OCI-LY7 (cell line): ENCODE results near the gene ADD1. TPM values are rescaled to one million over a fixed set of nuclear protein-coding genes. Genes with fewer than 3 reads are reported as not detected.

Experiments
- BruUV-seq: library from RNA; stranded (reverse); fragments of 400-500 nt; replicated peaks from 2 replicates; lab custom pipeline; 2021; lab: Mats Ljungman, UMichigan
- CTCF ChIA-PET: fragments of 300-600 bp; sonication (Branson Sonifier 250); formaldehyde crosslinking; loops from one replicate; lab custom pipeline; 2022; ENCODE audit warnings: antibody characterized with exemption; ENCODE audit not compliant: unreplicated experiment; lab: Charles Lee
- POLR2A ChIA-PET: fragments of 300-600 bp; sonication (Branson Sonifier 250); formaldehyde crosslinking; loops from one replicate; lab custom pipeline; 2022; ENCODE audit warnings: antibody characterized with exemption; lab: Charles Lee
- DNase-seq: peaks from one replicate; pipeline ENCODE4 v3.0.0-alpha.2; 2015; ENCODE audit warnings: low spot score
- H2AFZ ChIP-seq: fragments of 200-600 bp; sonication (generic), shearing (Covaris generic); 2 replicates; pipeline ENCODE4 v1.6.1; 2014; ENCODE audit warnings: mild to moderate bottlenecking, antibody characterized with exemption, low read length, moderate library complexity
- H3K27ac ChIP-seq: fragments of 200-600 bp; sonication (generic); 2 replicates; pipeline ENCODE4 v1.5.1; 2014; ENCODE audit warnings: mixed run types, low read depth, mild to moderate bottlenecking, moderate library complexity, low read length, inconsistent platforms; ENCODE audit not compliant: poor library complexity, severe bottlenecking
- H3K36me3 ChIP-seq: fragments of 200-600 bp; sonication (generic); 2 replicates; pipeline ENCODE4 v1.6.1; 2014; ENCODE audit warnings: mild to moderate bottlenecking, antibody characterized with exemption, low read length, moderate library complexity, mixed read lengths; ENCODE audit not compliant: insufficient read depth
- H3K4me1 ChIP-seq: fragments of 200-600 bp; sonication (generic); 2 replicates; pipeline ENCODE4 v1.5.1; 2014; ENCODE audit warnings: mild to moderate bottlenecking, low read length; ENCODE audit not compliant: insufficient read depth, poor library complexity, severe bottlenecking
- H3K4me2 ChIP-seq: fragments of 200-600 bp; sonication (generic); 2 replicates; pipeline ENCODE4 v1.6.1; 2014; ENCODE audit warnings: mild to moderate bottlenecking, low read length
- H3K4me3 ChIP-seq: fragments of 200-600 bp; sonication (generic); 2 replicates; pipeline ENCODE4 v1.5.1; 2014; ENCODE audit warnings: mild to moderate bottlenecking, low read depth, low read length; ENCODE audit not compliant: poor library complexity, severe bottlenecking
- H3K79me2 ChIP-seq: fragments of 200-600 bp; sonication (generic); 2 replicates; pipeline ENCODE4 v1.6.1; 2016; ENCODE audit warnings: low read depth, mild to moderate bottlenecking, low read length, moderate library complexity, mixed read lengths; ENCODE audit not compliant: insufficient read depth
- H3K9me2 ChIP-seq: fragments of 200-600 bp; sonication (generic); 2 replicates; pipeline ENCODE4 v1.6.1; 2016; ENCODE audit warnings: mild to moderate bottlenecking, low read length, mixed read lengths; ENCODE audit not compliant: insufficient read depth
- H3K9me3 ChIP-seq: fragments of 200-600 bp; sonication (generic); 2 replicates; pipeline ENCODE4 v1.6.1; 2014; ENCODE audit warnings: mild to moderate bottlenecking, mixed run types, low read length, mixed read lengths
- H4K20me1 ChIP-seq: fragments of 200-600 bp; sonication (generic); 2 replicates; pipeline ENCODE4 v1.6.1; 2014; ENCODE audit warnings: mild to moderate bottlenecking, antibody characterized with exemption, low read length, moderate library complexity, mixed read lengths; ENCODE audit not compliant: insufficient read depth
- EZH2phosphoT487 ChIP-seq: fragments of 200-600 bp; sonication (generic); IDR thresholded peaks from 2 replicates; pipeline ENCODE4 v1.6.1; 2018; ENCODE audit warnings: low read depth, borderline replicate concordance, mild to moderate bottlenecking, mixed run types, antibody characterized with exemption, low read length, moderate library complexity, mixed read lengths
- intact Hi-C: fragments of 100-400 bp; cut with micrococcal nuclease; formaldehyde crosslinking; loops from one replicate; pipeline ENCODE4 v1.10.0; 2022; ENCODE audit not compliant: unreplicated experiment
- total RNA-seq, 2 experiments: library from RNA; depleted of rRNA in 1 of 2; stranded (reverse); fragments of >200 nt in 1 of 2; shearing (Covaris generic) in 1 of 2; gene quantifications; 2 replicates each; pipeline ENCODE4 v1.2.3, GENCODE V29; 2014 to 2022
- TF ChIP-seq, protein P1 (sequence below): fragments of 200-600 bp; sonication (generic); conservative IDR thresholded peaks from 2 replicates; pipeline ENCODE4 v1.5.1; 2014; ENCODE audit warnings: mild to moderate bottlenecking, antibody characterized with exemption, low read length, moderate library complexity, mixed read lengths

Gene ADD1
- total RNA-seq, 2 experiments from 2014 or later, result 85.3 to 108 TPM

DNA sequence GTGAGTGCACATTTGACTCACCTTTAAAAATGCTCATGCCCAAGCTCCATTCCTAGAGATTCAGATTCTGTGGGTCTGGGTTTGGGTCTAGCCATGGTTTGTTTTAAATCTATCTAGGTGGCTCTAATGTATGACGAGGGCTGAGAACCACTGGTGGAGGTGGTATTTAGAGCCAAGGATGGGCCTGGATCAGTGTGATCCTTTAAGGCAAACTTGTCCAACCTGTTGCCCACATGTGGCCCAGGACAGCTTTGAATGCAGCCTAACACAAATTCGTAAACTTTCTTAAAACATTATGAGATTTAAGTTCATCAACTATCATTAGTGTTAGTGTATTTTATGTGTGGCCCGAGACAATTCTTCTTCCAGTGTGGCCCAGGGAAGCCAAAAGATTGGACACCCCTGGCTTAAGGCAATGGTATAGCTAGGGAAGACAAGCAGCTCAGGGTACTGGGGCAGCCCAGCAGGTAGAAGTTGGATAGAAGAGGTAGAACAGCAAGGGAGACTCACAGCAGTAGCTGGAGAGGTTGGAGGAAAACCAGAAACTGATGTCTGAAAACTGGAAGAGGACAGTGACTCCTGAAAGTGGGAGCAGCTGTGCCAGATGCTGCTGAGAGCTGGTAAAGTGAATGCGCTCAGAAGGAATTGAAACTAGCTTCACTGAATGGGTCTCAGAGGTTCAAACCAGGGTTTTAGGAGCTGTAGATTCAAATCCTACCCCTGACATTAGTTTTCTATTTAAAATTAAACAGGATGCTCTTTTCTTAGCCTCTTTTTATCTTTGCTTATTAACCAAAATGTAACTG lies 18.2 kb downstream of the ADD1 start:
- Histone ChIP-seq H3K4me3 (no peak overlapping the region), H3K4me1 (peaks cover 30% of the 10 kb centered on the region), H3K79me2 (no peaks in the 10 kb centered on the region; the same call in 1 of the 2 replicates), H4K20me1 (peaks cover 21% of the 10 kb centered on the region), H3K9me2 (no peaks in the 10 kb centered on the region), H3K4me2 (no peak overlapping the region), H3K9me3 (no peaks in the 10 kb centered on the region; the same call in 1 of the 2 replicates), H3K36me3 (no peaks in the 10 kb centered on the region), H2AFZ (no peak overlapping the region), H3K27ac (no peak overlapping the region)
- CTCF ChIA-PET, result no interaction called here
- POLR2A ChIA-PET, result interaction anchor here (0.6 to 1.8 kb wide), 6 partner anchors 14 to 135 kb away, joined by 3 to 5 read pairs (median 4); no protein-coding TSS in a partner anchor
- TF ChIP-seq, protein P1, sequence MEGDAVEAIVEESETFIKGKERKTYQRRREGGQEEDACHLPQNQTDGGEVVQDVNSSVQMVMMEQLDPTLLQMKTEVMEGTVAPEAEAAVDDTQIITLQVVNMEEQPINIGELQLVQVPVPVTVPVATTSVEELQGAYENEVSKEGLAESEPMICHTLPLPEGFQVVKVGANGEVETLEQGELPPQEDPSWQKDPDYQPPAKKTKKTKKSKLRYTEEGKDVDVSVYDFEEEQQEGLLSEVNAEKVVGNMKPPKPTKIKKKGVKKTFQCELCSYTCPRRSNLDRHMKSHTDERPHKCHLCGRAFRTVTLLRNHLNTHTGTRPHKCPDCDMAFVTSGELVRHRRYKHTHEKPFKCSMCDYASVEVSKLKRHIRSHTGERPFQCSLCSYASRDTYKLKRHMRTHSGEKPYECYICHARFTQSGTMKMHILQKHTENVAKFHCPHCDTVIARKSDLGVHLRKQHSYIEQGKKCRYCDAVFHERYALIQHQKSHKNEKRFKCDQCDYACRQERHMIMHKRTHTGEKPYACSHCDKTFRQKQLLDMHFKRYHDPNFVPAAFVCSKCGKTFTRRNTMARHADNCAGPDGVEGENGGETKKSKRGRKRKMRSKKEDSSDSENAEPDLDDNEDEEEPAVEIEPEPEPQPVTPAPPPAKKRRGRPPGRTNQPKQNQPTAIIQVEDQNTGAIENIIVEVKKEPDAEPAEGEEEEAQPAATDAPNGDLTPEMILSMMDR, result no peak
- TF ChIP-seq EZH2phosphoT487, result no peak
- no peak for DNase-seq
- no TSS peak for BruUV-seq
- intact Hi-C loops, result no loop called here

DNA sequence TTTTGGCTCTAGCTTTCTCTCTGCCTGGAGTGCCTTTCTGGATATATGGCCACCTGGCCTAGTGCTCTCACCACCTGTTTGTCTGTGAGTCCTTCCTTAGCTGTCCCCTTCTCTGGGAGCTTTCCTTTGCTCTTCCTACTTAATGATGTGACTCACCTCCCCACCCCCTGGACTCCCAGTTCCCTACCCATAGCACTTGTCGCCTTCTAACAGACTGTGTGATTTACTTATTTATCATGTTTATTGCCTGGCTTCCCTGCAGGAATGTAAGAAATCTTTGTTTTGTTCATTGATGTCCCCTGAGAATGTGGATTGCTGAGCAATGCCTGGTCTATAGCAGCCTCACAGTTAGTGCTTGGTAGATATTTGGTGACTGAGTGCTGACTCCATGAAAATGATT lies 18.9 kb downstream of the ADD1 start:
- Histone ChIP-seq H3K4me3 (no peak overlapping the region), H4K20me1 (peaks cover 21% of the 10 kb centered on the region), H3K27ac (no peak overlapping the region), H3K4me2 (no peak overlapping the region), H2AFZ (no peak overlapping the region), H3K36me3 (no peaks in the 10 kb centered on the region), H3K79me2 (no peaks in the 10 kb centered on the region; the same call in 1 of the 2 replicates), H3K4me1 (peaks cover 30% of the 10 kb centered on the region), H3K9me3 (no peaks in the 10 kb centered on the region; the same call in 1 of the 2 replicates), H3K9me2 (no peaks in the 10 kb centered on the region)
- intact Hi-C loops, result no loop called here
- no peak for TF ChIP-seq EZH2phosphoT487
- TF ChIP-seq, protein P1, result no peak
- POLR2A ChIA-PET, result interaction anchor here (0.6 to 1.5 kb wide), 4 partner anchors 16 to 74 kb away, joined by 3 to 5 read pairs (median 3); no protein-coding TSS in a partner anchor
- DNase-seq, result no peak
- CTCF ChIA-PET, result no interaction called here
- no TSS peak for BruUV-seq

- Histone ChIP-seq H3K9me3 (no peaks in the 10 kb centered on the region; the same call in 1 of the 2 replicates), H4K20me1 (peaks cover 21% of the 10 kb centered on the region), H3K4me2 (no peak overlapping the region), H3K4me3 (no peak overlapping the region), H3K36me3 (no peaks in the 10 kb centered on the region), H2AFZ (no peak overlapping the region), H3K27ac (no peak overlapping the region), H3K4me1 (peaks cover 28% of the 10 kb centered on the region), H3K9me2 (no peaks in the 10 kb centered on the region), H3K79me2 (no peaks in the 10 kb centered on the region; the same call in 1 of the 2 replicates)
- no peak for DNase-seq
- no peak for TF ChIP-seq EZH2phosphoT487
- TF ChIP-seq, protein P1, result no peak
- ChIA-PET CTCF (no interaction called here), POLR2A (no interaction called here)
- intact Hi-C loops, result loop anchor here (2.0 kb wide), 1 partner anchor 53 kb away; no protein-coding TSS in a partner anchor
- BruUV-seq, result no TSS peak
Measured at GRCh38 chr4:2863649-2864048, 20.0 kb downstream of the ADD1 start.
